ENCODE measurements around the gene MYF6. TPM values are rescaled to one million over a fixed set of nuclear protein-coding genes. Genes with fewer than 3 reads are reported as not detected.
A peak's percentile ranks its signal among the peaks of the same experiment; 100 is the strongest.
"Not testable (repeated sequence)": the region's sequence is repeated elsewhere in the genome, so short reads cannot be mapped to it uniquely, and the experiment has no call there.

MYF6 gene
- total RNA-seq, 1 donor from 2014 or later = 0.97 TPM

GRCh38 chr12:80670214-80670613 lies 37.2 kb upstream of the MYF6 start:
- H3K27ac Mint-ChIP-seq = no peak overlapping the region
- H3K4me3 Mint-ChIP-seq = no peak overlapping the region
- no peak for TF ChIP-seq CTCF (IDR thresholded peaks at IDR 0.05)
- TF ChIP-seq EZH2 (IDR thresholded peaks at IDR 0.05) = no peak
- TF ChIP-seq EZH2phosphoT487 (IDR thresholded peaks at IDR 0.05) = no peak
- H3K4me2 ChIP-seq = no peak overlapping the region
- no peaks in the 10 kb centered on the region for H3K79me2 ChIP-seq (ENCODE audit: low read depth)
- H3K27me3 Mint-ChIP-seq (ENCODE audit: insufficient read depth, low read depth) = no peaks in the 10 kb centered on the region
- H3K4me1 Mint-ChIP-seq = no peaks in the 10 kb centered on the region
- no peaks in the 10 kb centered on the region for H3K9me3 ChIP-seq (ENCODE audit: low read depth)
- no peaks in the 10 kb centered on the region for H3K27me3 ChIP-seq
- no peak overlapping the region for H2AFZ ChIP-seq (replicated peaks)
- DNase-seq (ENCODE audit: low spot score) = no peak
- no peaks in the 10 kb centered on the region for H3F3A ChIP-seq (ENCODE audit: low read depth)
- H3K9ac ChIP-seq = no peak overlapping the region
- no peaks in the 10 kb centered on the region for H4K20me1 ChIP-seq (ENCODE audit: low read depth)
- H3K9me3 Mint-ChIP-seq = no peaks in the 10 kb centered on the region
- no peak overlapping the region for H3K4me3 ChIP-seq
- no peaks in the 10 kb centered on the region for H3K36me3 ChIP-seq
- no peak overlapping the region for H3K27ac ChIP-seq
- no peaks in the 10 kb centered on the region for H3K4me1 ChIP-seq
- H3K36me3 Mint-ChIP-seq = no peaks in the 10 kb centered on the region

GRCh38 chr12:80676042-80676636 lies 31.3 kb upstream of the MYF6 start:
- H3K27me3 Mint-ChIP-seq (ENCODE audit: insufficient read depth, low read depth); H3K9ac ChIP-seq; H3K4me3 ChIP-seq; H3K36me3 ChIP-seq; H3K9me3 ChIP-seq (ENCODE audit: low read depth); H4K20me1 ChIP-seq (ENCODE audit: low read depth); H3K4me1 ChIP-seq; H3K4me3 Mint-ChIP-seq; H3K27ac Mint-ChIP-seq; H3K27me3 ChIP-seq; H3K79me2 ChIP-seq (ENCODE audit: low read depth); DNase-seq (ENCODE audit: low spot score); H2AFZ ChIP-seq (replicated peaks); H3K36me3 Mint-ChIP-seq; H3K9me3 Mint-ChIP-seq; H3F3A ChIP-seq (ENCODE audit: low read depth); H3K4me1 Mint-ChIP-seq; H3K4me2 ChIP-seq: not testable (repeated sequence)
- H3K27ac ChIP-seq = peak overlapping the region; percentile 33

- Histone ChIP-seq H4K20me1 (ENCODE audit: low read depth) (no peaks in the 10 kb centered on the region), H3F3A (ENCODE audit: low read depth) (peaks cover 6% of the 10 kb centered on the region), H3K4me3 (no peak overlapping the region), H3K79me2 (ENCODE audit: low read depth) (no peaks in the 10 kb centered on the region), H3K36me3 (no peaks in the 10 kb centered on the region), H3K27me3 (no peaks in the 10 kb centered on the region), H3K27ac (no peak overlapping the region), H3K9me3 (ENCODE audit: low read depth) (no peaks in the 10 kb centered on the region), H3K9ac (no peak overlapping the region), H2AFZ (replicated peaks) (no peak overlapping the region), H3K4me1 (peaks cover 6% of the 10 kb centered on the region), H3K4me2 (no peak overlapping the region)
- Mint-ChIP-seq H3K9me3 (no peaks in the 10 kb centered on the region), H3K36me3 (no peaks in the 10 kb centered on the region), H3K27ac (no peak overlapping the region), H3K4me1 (peaks cover 7% of the 10 kb centered on the region), H3K4me3 (no peak overlapping the region), H3K27me3 (ENCODE audit: insufficient read depth, low read depth) (no peaks in the 10 kb centered on the region)
- no peak for TF ChIP-seq EZH2 (IDR thresholded peaks at IDR 0.05)
- no peak for TF ChIP-seq EZH2phosphoT487 (IDR thresholded peaks at IDR 0.05)
- no peak for TF ChIP-seq CTCF (IDR thresholded peaks at IDR 0.05)
- DNase-seq (ENCODE audit: low spot score) = no peak
Observed at GRCh38 chr12:80676856-80677255, 30.6 kb upstream of the MYF6 start.

- H3K9me3 ChIP-seq (ENCODE audit: low read depth) = no peaks in the 10 kb centered on the region
- no peaks in the 10 kb centered on the region for H4K20me1 ChIP-seq (ENCODE audit: low read depth)
- no peaks in the 10 kb centered on the region for H3K36me3 ChIP-seq
- Mint-ChIP-seq H3K27ac (no peak overlapping the region), H3K9me3 (no peaks in the 10 kb centered on the region), H3K27me3 (ENCODE audit: insufficient read depth, low read depth) (no peaks in the 10 kb centered on the region), H3K36me3 (no peaks in the 10 kb centered on the region), H3K4me3 (no peak overlapping the region), H3K4me1 (peaks cover 7% of the 10 kb centered on the region)
- peaks cover 6% of the 10 kb centered on the region for H3K4me1 ChIP-seq
- H3K9ac ChIP-seq = no peak overlapping the region
- TF ChIP-seq CTCF (IDR thresholded peaks at IDR 0.05) = no peak
- TF ChIP-seq EZH2phosphoT487 (IDR thresholded peaks at IDR 0.05) = no peak
- TF ChIP-seq EZH2 (IDR thresholded peaks at IDR 0.05) = no peak
- H2AFZ ChIP-seq (replicated peaks) = no peak overlapping the region
- H3K4me2 ChIP-seq = no peak overlapping the region
- peaks cover 6% of the 10 kb centered on the region for H3F3A ChIP-seq (ENCODE audit: low read depth)
- no peak overlapping the region for H3K4me3 ChIP-seq
- H3K27me3 ChIP-seq = no peaks in the 10 kb centered on the region
- no peak for DNase-seq (ENCODE audit: low spot score)
- no peaks in the 10 kb centered on the region for H3K79me2 ChIP-seq (ENCODE audit: low read depth)
- no peak overlapping the region for H3K27ac ChIP-seq
Observed at GRCh38 chr12:80677994-80678393, 29.4 kb upstream of the MYF6 start.

Data from neural progenitor cell (in vitro differentiated cells).